Endothelial cell of umbilical vein (primary cell): ENCODE data around the gene LAMTOR2.

Experiments used
- CTCF ChIP-seq, 2 donors: IDR thresholded peaks; 1 replicate in 1 of 2; 2 replicates in 1 of 2; pipeline ENCODE4 v1.5.1; 2011; ENCODE audit warnings: low read length in 2 of 2, mild to moderate bottlenecking in 2 of 2, moderate library complexity in 2 of 2, control low read depth in 1 of 2, inconsistent platforms in 1 of 2, low read depth in 1 of 2; ENCODE audit not compliant: insufficient read depth in 1 of 2; ENCODE audit errors: extremely low read depth in 1 of 2
- EZH2 ChIP-seq: IDR thresholded peaks from 2 replicates; pipeline ENCODE4 v1.6.1; 2012; ENCODE audit warnings: borderline replicate concordance, low read depth, mild to moderate bottlenecking, moderate library complexity, low read length, inconsistent platforms; ENCODE audit not compliant: severe bottlenecking
- FOS ChIP-seq: IDR thresholded peaks from 2 replicates; pipeline ENCODE4 v1.6.1; 2011; ENCODE audit warnings: mild to moderate bottlenecking, low read length, moderate library complexity, borderline replicate concordance; ENCODE audit not compliant: insufficient read depth
- GATA2 ChIP-seq: IDR thresholded peaks from 2 replicates; pipeline ENCODE4 v1.7.0; 2011; ENCODE audit warnings: low read depth, mild to moderate bottlenecking, moderate library complexity, mixed read lengths, low read length; ENCODE audit not compliant: insufficient read length, insufficient read depth
- JUN ChIP-seq: IDR thresholded peaks from 2 replicates; pipeline ENCODE4 v1.6.1; 2011; ENCODE audit warnings: borderline replicate concordance, low read depth; ENCODE audit not compliant: insufficient read length, insufficient read depth
- MAX ChIP-seq: IDR thresholded peaks from 2 replicates; pipeline ENCODE4 v1.6.1; 2011; ENCODE audit not compliant: insufficient read depth, insufficient read length
- MYC ChIP-seq: IDR thresholded peaks from one replicate; pipeline ENCODE4 v1.6.1; 2011; ENCODE audit warnings: mild to moderate bottlenecking, low read depth, low read length
- POLR2A ChIP-seq: IDR thresholded peaks from 2 replicates; pipeline ENCODE4 v1.6.1; 2012; ENCODE audit warnings: low read depth, mild to moderate bottlenecking, control low read depth, low read length
- POLR2AphosphoS5 ChIP-seq: IDR thresholded peaks from 2 replicates; pipeline ENCODE4 v1.6.1; 2012; ENCODE audit warnings: low read depth, mild to moderate bottlenecking, control low read depth, low read length, moderate library complexity; ENCODE audit not compliant: insufficient read depth

- TF ChIP-seq CTCF (IDR thresholded peaks at IDR 0.05; ENCODE audit: extremely low read depth in 1 of 2, insufficient read depth in 1 of 2, low read depth in 1 of 2, low read length in 2 of 2) = no peak
- no peak for TF ChIP-seq EZH2
- no peak for TF ChIP-seq POLR2A
- TF ChIP-seq GATA2 = no peak
- no peak for TF ChIP-seq FOS
- no peak for TF ChIP-seq POLR2AphosphoS5
- TF ChIP-seq JUN = no peak
- TF ChIP-seq MAX = no peak
- TF ChIP-seq MYC = no peak
Observed at GRCh38 chr1:156024801-156025200, 29.8 kb upstream of the LAMTOR2 start.
